HUDEP-2 (cell line): ENCODE results near the gene DDX28.
A peak's percentile ranks its signal among the peaks of the same experiment; 100 is the strongest.
"Not testable (repeated sequence)": the region's sequence is repeated elsewhere in the genome, so short reads cannot be mapped to it uniquely, and the experiment has no call there.

ENCODE experiments used
- DNase-seq, 76 experiments: peaks; one replicate each; lab custom pipeline; 2025; ENCODE audit not compliant: unreplicated experiment in 76 of 76; lab: John Stamatoyannopoulos, UW

Gene DDX28

GRCh38 chr16:67996666-67997065 lies 26.4 kb downstream of the DDX28 start:
- peak in 32 of 76 experiments; percentile 3 to 65 (median 31) for DNase-seq

GRCh38 chr16:67995423-67995822 lies 27.6 kb downstream of the DDX28 start:
- DNase-seq: peak in 10 of 76 experiments; percentile 10 to 40 (median 21)

GRCh38 chr16:67994040-67994408 lies 29.0 kb downstream of the DDX28 start:
- peak in 13 of 76 experiments; percentile 2 to 65 (median 36) for DNase-seq

- DNase-seq: peak in 73 of 76 experiments; percentile 38 to 94 (median 82)
These were observed 29.6 kb downstream of the DDX28 start for GRCh38 chr16:67993207-67994039.

GRCh38 chr16:67992661-67993206 lies 30.3 kb downstream of the DDX28 start:
- DNase-seq: no peak

GRCh38 chr16:67990018-67990386 lies 33.0 kb downstream of the DDX28 start:
- DNase-seq: no peak

- no peak for DNase-seq
These were observed 33.6 kb downstream of the DDX28 start for GRCh38 chr16:67989322-67990017.

- no peak for DNase-seq
These were observed 34.4 kb downstream of the DDX28 start for GRCh38 chr16:67988675-67989074.

GRCh38 chr16:67987460-67988160 lies 35.4 kb downstream of the DDX28 start:
- no peak for DNase-seq

- DNase-seq: no peak
These were observed 36.1 kb downstream of the DDX28 start for GRCh38 chr16:67986949-67987348.

GRCh38 chr16:67982011-67982696 lies 40.9 kb downstream of the DDX28 start:
- no peak for DNase-seq

- DNase-seq: peak in 5 of 76 experiments; percentile 3 to 31 (median 13)
These were observed 42.9 kb downstream of the DDX28 start, which contains the start of gene DPEP3 for GRCh38 chr16:67979955-67980678. DPEP3 (minus strand) TSS chr16:67980499; CDS start chr16:67980380, 119 bp downstream.

GRCh38 chr16:67977469-67978227 lies 45.4 kb downstream of the DDX28 start:
- no peak for DNase-seq

- DNase-seq: no peak
These were observed 46.0 kb downstream of the DDX28 start for GRCh38 chr16:67977005-67977404.

- DNase-seq: no peak
These were observed 46.8 kb downstream of the DDX28 start for GRCh38 chr16:67976205-67976604.

GRCh38 chr16:67975321-67976105 lies 47.5 kb downstream of the DDX28 start:
- no peak for DNase-seq

GRCh38 chr16:67972285-67972684 lies 50.7 kb downstream of the DDX28 start:
- DNase-seq: not testable (repeated sequence)

- DNase-seq: peak in 3 of 76 experiments; percentile 7 to 22 (median 18)
These were observed 51.9 kb downstream of the DDX28 start for GRCh38 chr16:67971111-67971510.
